Head of caudate nucleus (tissue), 42 donors: ENCODE data around the gene RRP1B.

Experiments used
- DNase-seq, 42 donors: peaks; one replicate each; pipeline versions ENCODE4 v3.0.0 to v3.0.0-alpha.2; 2020 to 2021; ENCODE audit warnings: mixed read lengths in 7 of 42
- intact Hi-C: fragments of 100-400 bp; cut with DNase I; formaldehyde crosslinking; loops from one replicate; pipeline ENCODE4 v1.15.0; 2022

RRP1B gene

GRCh38 chr21:43717967-43718871, 58.9 kb downstream of the RRP1B start:
- DNase-seq, result no peak
- intact Hi-C loops, result no loop called here

- peak; percentile 58 to 94 (median 87) for DNase-seq
- intact Hi-C loops, result no loop called here
Measured at GRCh38 chr21:43718872-43719747, 59.8 kb downstream of the RRP1B start, which contains the start of gene PDXK. PDXK (plus strand) TSS chr21:43719129; CDS start chr21:43719295, 166 bp downstream.

GRCh38 chr21:43719748-43720538, 60.6 kb downstream of the RRP1B start:
- peak in 3 of 42 donors; percentile 40 to 55 (median 48) for DNase-seq
- intact Hi-C loops, result loop anchor here (10.0 kb wide), 1 partner anchor 65 kb away; the partner anchor contains the start of gene RRP1

- intact Hi-C loops, result loop anchor here (10.0 kb wide), 1 partner anchor 64 kb away; the partner anchor contains the start of gene RRP1
- no peak for DNase-seq
Measured at GRCh38 chr21:43720539-43721166, 61.3 kb downstream of the RRP1B start.

GRCh38 chr21:43721206-43721605, 61.8 kb downstream of the RRP1B start:
- no peak for DNase-seq
- intact Hi-C loops, result loop anchor here (10.0 kb wide), 1 partner anchor 64 kb away; the partner anchor contains the start of gene RRP1

- intact Hi-C loops, result loop anchor here (10.0 kb wide), 1 partner anchor 63 kb away; the partner anchor contains the start of gene RRP1
- DNase-seq, result no peak
Measured at GRCh38 chr21:43721939-43722338, 62.6 kb downstream of the RRP1B start.

GRCh38 chr21:43723648-43724047, 64.3 kb downstream of the RRP1B start:
- no peak for DNase-seq
- intact Hi-C loops, result loop anchor here (10.0 kb wide), 1 partner anchor 61 kb away; the partner anchor contains the start of gene RRP1

GRCh38 chr21:43726686-43727518, 67.5 kb downstream of the RRP1B start:
- intact Hi-C loops, result loop anchor here (10.0 kb wide), 1 partner anchor 58 kb away; the partner anchor contains the start of gene RRP1
- DNase-seq, result peak in 4 of 42 donors; percentile 11 to 33 (median 28)

GRCh38 chr21:43727519-43728153, 68.3 kb downstream of the RRP1B start:
- peak in 17 of 42 donors; percentile 25 to 78 (median 54) for DNase-seq
- intact Hi-C loops, result loop anchor here (10.0 kb wide), 1 partner anchor 57 kb away; the partner anchor contains the start of gene RRP1

- intact Hi-C loops, result loop anchor here (10.0 kb wide), 1 partner anchor 57 kb away; the partner anchor contains the start of gene RRP1
- peak in 2 of 42 donors; percentile 5 to 28 for DNase-seq
Measured at GRCh38 chr21:43728154-43728466, 68.8 kb downstream of the RRP1B start.

GRCh38 chr21:43728467-43729390, 69.4 kb downstream of the RRP1B start:
- intact Hi-C loops, result loop anchor here (10.0 kb wide), 1 partner anchor 56 kb away; the partner anchor contains the start of gene RRP1
- DNase-seq, result peak; percentile 84 to 99 (median 93)

- no peak for DNase-seq
Measured at GRCh38 chr21:43731476-43731875, 72.1 kb downstream of the RRP1B start.

GRCh38 chr21:43731891-43732711, 72.7 kb downstream of the RRP1B start:
- DNase-seq, result peak in 19 of 42 donors; percentile 32 to 74 (median 47)
- intact Hi-C loops, result no loop called here

More at GRCh38 chr21:43731476-43731875, 72.1 kb downstream of the RRP1B start:
- intact Hi-C loops, result no loop called here

- intact Hi-C loops, result no loop called here
- DNase-seq, result no peak
Measured at GRCh38 chr21:43733060-43733459, 73.7 kb downstream of the RRP1B start.
